MM.1S (cell line): ENCODE measurements around the gene LRP6.

Source experiments
- EZH2 ChIP-seq: fragments of 300-600 bp; sonication (generic); optimal IDR thresholded peaks from 2 replicates; pipeline ENCODE3; 2017; ENCODE audit warnings: low read depth, mild to moderate bottlenecking, antibody characterized with exemption, low read length, mixed read lengths
- EZH2phosphoT487 ChIP-seq: fragments of 300-600 bp; sonication (generic); IDR thresholded peaks from 2 replicates; pipeline ENCODE4 v1.6.1; 2018; ENCODE audit warnings: antibody characterized with exemption, low read length
- TF ChIP-seq, protein P1 (sequence below): fragments of 300-600 bp; sonication (generic); IDR thresholded peaks from 2 replicates; pipeline ENCODE4 v1.5.1; 2016; ENCODE audit warnings: antibody characterized with exemption, low read length, mixed read lengths

DNA sequence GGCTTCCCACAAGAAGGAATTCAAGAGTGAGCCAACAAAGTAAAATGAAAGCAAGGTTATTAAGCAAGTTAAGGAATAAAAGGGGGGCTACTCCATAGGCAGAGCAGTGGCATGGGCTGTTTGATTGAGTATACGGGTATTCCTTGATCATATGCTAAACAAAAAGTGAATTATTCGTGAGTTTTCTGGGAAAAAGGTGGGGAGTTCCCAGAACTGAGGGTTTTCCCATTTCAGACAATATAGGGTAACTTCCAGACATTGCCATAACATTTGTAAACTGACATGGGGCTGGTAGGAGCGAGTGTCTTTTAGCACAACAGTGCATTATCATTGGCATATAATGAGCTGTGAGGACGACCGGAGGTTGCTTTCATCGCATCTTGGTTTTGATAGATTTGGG, 198.1 kb downstream of the LRP6 start:
- TF ChIP-seq, protein P1, sequence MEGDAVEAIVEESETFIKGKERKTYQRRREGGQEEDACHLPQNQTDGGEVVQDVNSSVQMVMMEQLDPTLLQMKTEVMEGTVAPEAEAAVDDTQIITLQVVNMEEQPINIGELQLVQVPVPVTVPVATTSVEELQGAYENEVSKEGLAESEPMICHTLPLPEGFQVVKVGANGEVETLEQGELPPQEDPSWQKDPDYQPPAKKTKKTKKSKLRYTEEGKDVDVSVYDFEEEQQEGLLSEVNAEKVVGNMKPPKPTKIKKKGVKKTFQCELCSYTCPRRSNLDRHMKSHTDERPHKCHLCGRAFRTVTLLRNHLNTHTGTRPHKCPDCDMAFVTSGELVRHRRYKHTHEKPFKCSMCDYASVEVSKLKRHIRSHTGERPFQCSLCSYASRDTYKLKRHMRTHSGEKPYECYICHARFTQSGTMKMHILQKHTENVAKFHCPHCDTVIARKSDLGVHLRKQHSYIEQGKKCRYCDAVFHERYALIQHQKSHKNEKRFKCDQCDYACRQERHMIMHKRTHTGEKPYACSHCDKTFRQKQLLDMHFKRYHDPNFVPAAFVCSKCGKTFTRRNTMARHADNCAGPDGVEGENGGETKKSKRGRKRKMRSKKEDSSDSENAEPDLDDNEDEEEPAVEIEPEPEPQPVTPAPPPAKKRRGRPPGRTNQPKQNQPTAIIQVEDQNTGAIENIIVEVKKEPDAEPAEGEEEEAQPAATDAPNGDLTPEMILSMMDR: no peak
- TF ChIP-seq EZH2 (no peak), EZH2phosphoT487 (no peak)
